ENCODE data around the gene GUCY1A2.

Gene GUCY1A2

GRCh38 chr11:106728859-106729258 lies 289.4 kb downstream of the GUCY1A2 start:
- Histone ChIP-seq H3K27ac (ENCODE audit: poor library complexity, severe bottlenecking) (no peak overlapping the region), H3K4me3 (ENCODE audit: severe bottlenecking) (no peak overlapping the region), H3K9me3 (ENCODE audit: severe bottlenecking) (no peaks in the 10 kb centered on the region), H3K4me1 (ENCODE audit: insufficient read depth, poor library complexity, severe bottlenecking) (no peaks in the 10 kb centered on the region), H3K27me3 (ENCODE audit: insufficient read depth, poor library complexity, severe bottlenecking) (no peaks in the 10 kb centered on the region), H3K36me3 (ENCODE audit: low read depth) (no peaks in the 10 kb centered on the region)
- no peak for TF ChIP-seq CTCF (IDR thresholded peaks at IDR 0.05; ENCODE audit: poor library complexity, severe bottlenecking)
- ATAC-seq (ENCODE audit: low read depth): no peak
- DNase-seq (ENCODE audit: low spot score): no peak

GRCh38 chr11:106728379-106728778 lies 289.9 kb downstream of the GUCY1A2 start:
- TF ChIP-seq CTCF (IDR thresholded peaks at IDR 0.05; ENCODE audit: poor library complexity, severe bottlenecking): no peak
- ATAC-seq (ENCODE audit: low read depth): no peak
- no peaks in the 10 kb centered on the region for H3K9me3 ChIP-seq (ENCODE audit: severe bottlenecking)

GRCh38 chr11:106727256-106727655 lies 291.0 kb downstream of the GUCY1A2 start:
- no peaks in the 10 kb centered on the region for H3K9me3 ChIP-seq (ENCODE audit: severe bottlenecking)
- H3K27ac ChIP-seq (ENCODE audit: poor library complexity, severe bottlenecking): no peak overlapping the region
- no peak overlapping the region for H3K4me3 ChIP-seq (ENCODE audit: severe bottlenecking)
- no peaks in the 10 kb centered on the region for H3K4me1 ChIP-seq (ENCODE audit: insufficient read depth, poor library complexity, severe bottlenecking)
- H3K27me3 ChIP-seq (ENCODE audit: insufficient read depth, poor library complexity, severe bottlenecking): no peaks in the 10 kb centered on the region
- ATAC-seq (ENCODE audit: low read depth) (no peak), DNase-seq (ENCODE audit: low spot score) (no peak)
- no peaks in the 10 kb centered on the region for H3K36me3 ChIP-seq (ENCODE audit: low read depth)
- no peak for TF ChIP-seq CTCF (IDR thresholded peaks at IDR 0.05; ENCODE audit: poor library complexity, severe bottlenecking)

More at GRCh38 chr11:106728379-106728778, 289.9 kb downstream of the GUCY1A2 start:
- Histone ChIP-seq H3K4me3 (ENCODE audit: severe bottlenecking) (no peak overlapping the region), H3K36me3 (ENCODE audit: low read depth) (no peaks in the 10 kb centered on the region), H3K27ac (ENCODE audit: poor library complexity, severe bottlenecking) (no peak overlapping the region), H3K4me1 (ENCODE audit: insufficient read depth, poor library complexity, severe bottlenecking) (no peaks in the 10 kb centered on the region), H3K27me3 (ENCODE audit: insufficient read depth, poor library complexity, severe bottlenecking) (no peaks in the 10 kb centered on the region)
- no peak for DNase-seq (ENCODE audit: low spot score)

GRCh38 chr11:106724293-106724892 lies 293.9 kb downstream of the GUCY1A2 start:
- H3K9me3 ChIP-seq (ENCODE audit: severe bottlenecking): no peaks in the 10 kb centered on the region
- no peaks in the 10 kb centered on the region for H3K4me1 ChIP-seq (ENCODE audit: insufficient read depth, poor library complexity, severe bottlenecking)
- H3K27ac ChIP-seq (ENCODE audit: poor library complexity, severe bottlenecking): no peak overlapping the region
- H3K27me3 ChIP-seq (ENCODE audit: insufficient read depth, poor library complexity, severe bottlenecking): no peaks in the 10 kb centered on the region
- ATAC-seq (ENCODE audit: low read depth) (peak; percentile 60; the same call in 1 of the 3 replicates), DNase-seq (ENCODE audit: low spot score) (no peak)
- no peak overlapping the region for H3K4me3 ChIP-seq (ENCODE audit: severe bottlenecking)
- TF ChIP-seq CTCF (IDR thresholded peaks at IDR 0.05; ENCODE audit: poor library complexity, severe bottlenecking): no peak
- no peaks in the 10 kb centered on the region for H3K36me3 ChIP-seq (ENCODE audit: low read depth)

- no peaks in the 10 kb centered on the region for H3K27me3 ChIP-seq (ENCODE audit: insufficient read depth, poor library complexity, severe bottlenecking)
- ATAC-seq (ENCODE audit: low read depth) (no peak), DNase-seq (ENCODE audit: low spot score) (no peak)
- no peak for TF ChIP-seq CTCF (IDR thresholded peaks at IDR 0.05; ENCODE audit: poor library complexity, severe bottlenecking)
- no peak overlapping the region for H3K4me3 ChIP-seq (ENCODE audit: severe bottlenecking)
- no peaks in the 10 kb centered on the region for H3K9me3 ChIP-seq (ENCODE audit: severe bottlenecking)
- no peaks in the 10 kb centered on the region for H3K36me3 ChIP-seq (ENCODE audit: low read depth)
- H3K27ac ChIP-seq (ENCODE audit: poor library complexity, severe bottlenecking): no peak overlapping the region
- no peaks in the 10 kb centered on the region for H3K4me1 ChIP-seq (ENCODE audit: insufficient read depth, poor library complexity, severe bottlenecking)
Observed at GRCh38 chr11:106723071-106723470, 295.2 kb downstream of the GUCY1A2 start.

Measured in RWPE2 (cell line).